Upper lobe of right lung (tissue), 1 donor: ENCODE measurements around the gene BABAM2. TPM values are rescaled to one million over a fixed set of nuclear protein-coding genes. Genes with fewer than 3 reads are reported as not detected.

Experiments
- ATAC-seq: fragments of 200-7000 bp; cut with Tn5 transposase; one replicate; pipeline ENCODE4 v1.9.1; 2020; ENCODE audit warnings: mild to moderate bottlenecking, moderate library complexity
- DNase-seq: peaks from one replicate; pipeline ENCODE4 v3.0.0-alpha.2; 2020
- H3K27ac ChIP-seq: fragments of 200-600 bp; one replicate; pipeline ENCODE4 v1.8.0; 2022
- H3K27me3 ChIP-seq: fragments of 200-600 bp; one replicate; pipeline ENCODE4 v1.8.0; 2022; ENCODE audit warnings: mild to moderate bottlenecking
- H3K36me3 ChIP-seq: fragments of 200-600 bp; one replicate; pipeline ENCODE4 v1.8.0; 2022
- H3K4me1 ChIP-seq: fragments of 200-600 bp; one replicate; pipeline ENCODE4 v1.8.0; 2022
- H3K4me3 ChIP-seq: fragments of 200-600 bp; one replicate; pipeline ENCODE4 v1.8.0; 2022; ENCODE audit warnings: mild to moderate bottlenecking
- H3K9me3 ChIP-seq: fragments of 200-600 bp; one replicate; pipeline ENCODE4 v1.8.0; 2022
- CTCF ChIP-seq: fragments of 200-600 bp; IDR thresholded peaks from one replicate; pipeline ENCODE4 v1.8.0; 2022; ENCODE audit warnings: antibody characterized with exemption
- intact Hi-C: fragments of 100-400 bp; cut with DNase I; formaldehyde crosslinking; loops from one replicate; pipeline ENCODE4 v1.11.0; 2022
- total RNA-seq: library from RNA; stranded (reverse); fragmentation: NEBNext Ultra II Directional; extraction: Animal tissue kit (Norgen Biotek cat#: 25700); gene quantifications from one replicate; pipeline ENCODE4 v1.2.1, GENCODE V29; 2021
- donor health status: DM: no; HTN: yes; CAD: no; lungs with severe emphysema.

BABAM2 gene
- total RNA-seq, 1 donor from 2014 or later = 36.2 TPM

DNA sequence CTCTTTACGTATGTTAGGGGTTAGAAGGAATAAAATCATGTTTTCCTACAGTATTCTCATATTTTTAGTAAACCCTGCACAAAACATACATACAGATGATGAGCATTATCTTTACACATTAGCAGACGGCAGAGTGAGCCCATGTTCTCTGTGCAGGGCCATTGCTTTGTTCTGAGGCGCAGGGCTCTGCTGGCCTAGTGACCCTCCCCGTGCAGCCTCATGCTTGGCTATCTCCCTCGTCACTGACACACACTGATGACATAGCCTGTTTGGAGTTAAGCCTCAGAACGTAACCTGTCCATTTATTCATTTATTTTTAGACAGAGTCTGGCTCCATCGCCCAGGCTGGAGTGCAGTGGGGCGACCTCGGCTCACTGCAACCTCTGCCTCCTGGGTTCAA lies 386.3 kb downstream of the BABAM2 start:
- intact Hi-C loops = no loop called here
- no peak overlapping the region for H3K27ac ChIP-seq

DNA sequence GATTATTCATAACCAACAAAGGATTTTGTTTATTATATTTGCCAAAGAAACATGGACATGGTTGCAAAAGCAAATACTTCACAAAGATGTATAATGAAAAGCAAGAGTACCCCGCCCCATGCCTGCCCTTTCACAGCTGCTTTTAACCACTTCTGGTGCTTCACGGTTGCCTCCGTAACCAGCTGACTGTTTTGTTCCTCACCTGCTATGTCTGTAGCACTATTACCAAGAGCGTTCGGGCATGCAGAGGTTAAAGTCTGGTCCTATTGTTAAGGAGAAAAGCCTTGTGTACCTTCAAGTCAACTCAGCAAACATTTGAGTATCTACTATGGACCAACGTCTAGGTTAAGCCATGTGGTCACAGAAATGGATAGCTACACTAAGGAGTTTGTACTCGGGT lies 386.9 kb downstream of the BABAM2 start:
- Histone ChIP-seq H3K27me3 (no peaks in the 10 kb centered on the region), H3K27ac (no peak overlapping the region), H3K36me3 (no peaks in the 10 kb centered on the region), H3K9me3 (no peaks in the 10 kb centered on the region), H3K4me3 (no peak overlapping the region), H3K4me1 (peaks cover 7% of the 10 kb centered on the region)
- ATAC-seq = no peak
- intact Hi-C loops = no loop called here
- TF ChIP-seq CTCF = no peak
- no peak for DNase-seq

More for the DNA sequence above, 386.3 kb downstream of the BABAM2 start:
- peaks cover 7% of the 10 kb centered on the region for H3K4me1 ChIP-seq
- H3K27me3 ChIP-seq = no peaks in the 10 kb centered on the region
- H3K9me3 ChIP-seq = no peaks in the 10 kb centered on the region
- no peak for TF ChIP-seq CTCF
- DNase-seq (no peak), ATAC-seq (no peak)
- no peaks in the 10 kb centered on the region for H3K36me3 ChIP-seq
- no peak overlapping the region for H3K4me3 ChIP-seq

GRCh38 chr2:28279371-28279770 lies 388.8 kb downstream of the BABAM2 start:
- DNase-seq (no peak), ATAC-seq (no peak)
- no peak overlapping the region for H3K27ac ChIP-seq
- no peak overlapping the region for H3K4me3 ChIP-seq
- intact Hi-C loops = no loop called here
- H3K36me3 ChIP-seq = no peaks in the 10 kb centered on the region
- H3K9me3 ChIP-seq = no peaks in the 10 kb centered on the region
- H3K27me3 ChIP-seq = no peaks in the 10 kb centered on the region
- peaks cover 5% of the 10 kb centered on the region for H3K4me1 ChIP-seq
- TF ChIP-seq CTCF = no peak

DNA sequence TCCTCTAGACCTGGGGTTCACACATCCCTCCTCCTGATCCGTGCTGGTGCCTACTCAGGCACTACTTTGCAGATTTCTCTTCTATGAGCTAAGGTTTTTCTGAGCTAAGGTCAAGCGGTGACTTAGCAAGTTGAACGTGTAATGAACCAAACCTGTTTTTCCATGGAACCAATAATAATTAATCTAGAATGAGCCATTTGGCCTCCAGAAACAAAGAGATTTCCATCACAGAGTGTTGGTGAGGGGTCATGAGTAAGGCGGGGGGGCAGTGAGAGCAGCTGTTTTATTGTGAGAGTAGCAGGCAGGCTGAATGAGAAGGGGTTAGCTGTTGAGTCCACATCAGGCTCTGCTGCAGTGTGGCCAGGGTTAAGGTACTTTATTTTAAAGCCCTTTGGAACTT lies 390.1 kb downstream of the BABAM2 start:
- intact Hi-C loops = no loop called here
- no peaks in the 10 kb centered on the region for H3K9me3 ChIP-seq
- H3K36me3 ChIP-seq = no peaks in the 10 kb centered on the region
- no peak overlapping the region for H3K4me3 ChIP-seq
- no peaks in the 10 kb centered on the region for H3K27me3 ChIP-seq
- no peak for ATAC-seq
- H3K4me1 ChIP-seq = no peaks in the 10 kb centered on the region
- TF ChIP-seq CTCF = no peak
- H3K27ac ChIP-seq = no peak overlapping the region
- no peak for DNase-seq

DNA sequence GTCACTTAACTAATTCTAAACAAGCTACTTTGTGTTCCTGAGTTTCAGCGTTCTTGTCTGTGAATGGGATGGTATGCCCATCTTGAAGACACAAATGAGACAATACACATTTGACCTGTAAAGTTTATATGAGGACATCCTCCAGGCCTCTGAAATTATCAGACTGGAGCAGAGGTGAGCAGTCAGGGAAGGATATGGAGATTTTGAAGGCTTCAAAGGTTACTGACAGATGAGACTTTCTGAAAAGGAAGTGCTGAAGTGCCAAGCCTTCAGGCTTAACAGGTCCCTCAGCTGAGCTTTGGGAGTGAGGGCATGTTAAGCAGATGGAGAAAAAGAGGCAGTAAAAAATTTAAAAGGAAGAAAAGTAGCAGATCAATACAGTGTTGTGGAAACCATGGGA lies 391.2 kb downstream of the BABAM2 start:
- Histone ChIP-seq H3K27me3 (no peaks in the 10 kb centered on the region), H3K36me3 (no peaks in the 10 kb centered on the region), H3K4me1 (no peaks in the 10 kb centered on the region), H3K4me3 (no peak overlapping the region), H3K27ac (no peak overlapping the region), H3K9me3 (no peaks in the 10 kb centered on the region)
- ATAC-seq (no peak), DNase-seq (no peak)
- no peak for TF ChIP-seq CTCF
- intact Hi-C loops = no loop called here

DNA sequence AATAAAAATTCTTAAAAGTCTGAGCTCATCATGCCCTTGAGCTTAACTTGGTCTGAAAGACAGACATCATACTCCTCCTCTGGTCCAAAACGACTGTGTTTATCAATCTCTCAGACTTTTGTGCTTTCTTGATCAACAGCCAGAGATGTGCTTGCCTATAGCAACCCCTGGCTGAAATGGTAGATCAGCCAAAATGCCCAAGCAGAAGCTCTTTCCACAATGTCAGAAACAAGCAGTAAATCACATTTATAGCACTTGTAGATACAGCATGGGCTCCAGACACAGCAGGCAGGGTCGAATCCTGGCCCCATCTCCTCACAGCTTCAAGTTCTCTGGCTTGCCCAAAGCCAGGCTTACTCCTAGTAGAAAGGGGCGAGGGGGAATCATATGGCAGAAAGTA lies 391.7 kb downstream of the BABAM2 start:
- no peak for ATAC-seq

More for the DNA sequence above, 391.7 kb downstream of the BABAM2 start:
- Histone ChIP-seq H3K9me3 (no peaks in the 10 kb centered on the region), H3K27ac (no peak overlapping the region), H3K36me3 (no peaks in the 10 kb centered on the region), H3K4me3 (no peak overlapping the region), H3K4me1 (no peaks in the 10 kb centered on the region), H3K27me3 (no peaks in the 10 kb centered on the region)
- no peak for TF ChIP-seq CTCF
- no peak for DNase-seq
- intact Hi-C loops = no loop called here
